Mucosa of stomach (tissue), 1 donor: ENCODE results near the gene WFDC11.
"Not testable (repeated sequence)": the region's sequence is repeated elsewhere in the genome, so short reads cannot be mapped to it uniquely, and the experiment has no call there.

Source experiments
- H3K27me3 ChIP-seq: one replicate; pipeline ENCODE4 v1.7.0; 2013; ENCODE audit warnings: mild to moderate bottlenecking, low read length; ENCODE audit not compliant: control insufficient read depth, insufficient read depth
- H3K36me3 ChIP-seq: one replicate; pipeline ENCODE4 v1.7.0; 2013; ENCODE audit warnings: low read length; ENCODE audit not compliant: control insufficient read depth, insufficient read depth
- H3K4me1 ChIP-seq: one replicate; pipeline ENCODE4 v1.7.0; 2013; ENCODE audit warnings: mild to moderate bottlenecking, low read length; ENCODE audit not compliant: control insufficient read depth, insufficient read depth
- H3K4me3 ChIP-seq: one replicate; pipeline ENCODE4 v1.7.0; 2013; ENCODE audit warnings: low read length
- H3K9ac ChIP-seq: one replicate; pipeline ENCODE4 v1.7.0; 2013; ENCODE audit warnings: mild to moderate bottlenecking, low read length, moderate library complexity
- H3K9me3 ChIP-seq: one replicate; pipeline ENCODE4 v1.7.0; 2013; ENCODE audit warnings: mild to moderate bottlenecking, low read length, moderate library complexity; ENCODE audit not compliant: control insufficient read depth
- donor health status: Pancreatic carcinoma.

Gene WFDC11

GRCh38 chr20:45670139-45670538, at the start of gene WFDC11:
TSS of gene WFDC11 (minus strand) at chr20:45670239. CDS start at chr20:45650600, 19,639 bp downstream.
- no peaks in the 10 kb centered on the region for H3K36me3 ChIP-seq
- H3K9me3 ChIP-seq, result no peaks in the 10 kb centered on the region
- no peak within 1 kb of the TSS for H3K9ac ChIP-seq
- H3K4me1 ChIP-seq, result no peaks in the 10 kb centered on the region
- no peaks in the 10 kb centered on the region for H3K27me3 ChIP-seq
- no peak within 1 kb of the TSS for H3K4me3 ChIP-seq

- H3K4me3 ChIP-seq, H3K9me3 ChIP-seq, H3K4me1 ChIP-seq, H3K27me3 ChIP-seq, H3K36me3 ChIP-seq, H3K9ac ChIP-seq: not testable (repeated sequence)
Observed at GRCh38 chr20:45716141-45716688, 46.2 kb upstream of the WFDC11 start.

- no peak within 1 kb of the TSS for H3K9ac ChIP-seq
- H3K36me3 ChIP-seq, result no peaks in the 10 kb centered on the region
- H3K4me1 ChIP-seq, result peaks cover 5% of the 10 kb centered on the region
- H3K27me3 ChIP-seq, result no peaks in the 10 kb centered on the region
- no peak within 1 kb of the TSS for H3K4me3 ChIP-seq
- no peaks in the 10 kb centered on the region for H3K9me3 ChIP-seq
Observed at GRCh38 chr20:45704969-45705637, 35.1 kb upstream of the WFDC11 start, which contains the start of gene WFDC10B. TSS of gene WFDC10B (minus strand) at chr20:45705019. CDS start at chr20:45685992, 19,027 bp downstream.

GRCh38 chr20:45701873-45702272, 31.8 kb upstream of the WFDC11 start, which contains the start of gene WFDC13:
TSS of gene WFDC13 (plus strand) at chr20:45702038. CDS start at chr20:45702124, 86 bp downstream.
- Histone ChIP-seq H3K36me3 (no peaks in the 10 kb centered on the region), H3K4me1 (peaks cover 5% of the 10 kb centered on the region), H3K9ac (no peak within 1 kb of the TSS), H3K27me3 (no peaks in the 10 kb centered on the region), H3K4me3 (no peak within 1 kb of the TSS), H3K9me3 (no peaks in the 10 kb centered on the region)

GRCh38 chr20:45701104-45701503, 31.1 kb upstream of the WFDC11 start:
- Histone ChIP-seq H3K36me3 (no peaks in the 10 kb centered on the region), H3K9me3 (no peaks in the 10 kb centered on the region), H3K4me3 (no peak overlapping the region), H3K4me1 (peaks cover 5% of the 10 kb centered on the region), H3K27me3 (no peaks in the 10 kb centered on the region), H3K9ac (no peak overlapping the region)

GRCh38 chr20:45695496-45695895, 25.5 kb upstream of the WFDC11 start:
- Histone ChIP-seq H3K4me3 (no peak overlapping the region), H3K4me1 (no peaks in the 10 kb centered on the region), H3K9me3 (no peaks in the 10 kb centered on the region), H3K27me3 (no peaks in the 10 kb centered on the region), H3K36me3 (no peaks in the 10 kb centered on the region), H3K9ac (no peak overlapping the region)

GRCh38 chr20:45693346-45693745, 23.3 kb upstream of the WFDC11 start:
- H3K4me1 ChIP-seq, H3K36me3 ChIP-seq, H3K27me3 ChIP-seq, H3K4me3 ChIP-seq, H3K9me3 ChIP-seq, H3K9ac ChIP-seq: not testable (repeated sequence)

GRCh38 chr20:45685896-45686295, 15.9 kb upstream of the WFDC11 start:
- peaks cover 6% of the 10 kb centered on the region for H3K27me3 ChIP-seq
- no peaks in the 10 kb centered on the region for H3K9me3 ChIP-seq
- no peaks in the 10 kb centered on the region for H3K36me3 ChIP-seq
- no peak overlapping the region for H3K9ac ChIP-seq
- no peak overlapping the region for H3K4me3 ChIP-seq
- H3K4me1 ChIP-seq, result no peaks in the 10 kb centered on the region

- H3K9ac ChIP-seq, result no peak overlapping the region
- H3K4me1 ChIP-seq, result no peaks in the 10 kb centered on the region
- no peaks in the 10 kb centered on the region for H3K9me3 ChIP-seq
- no peaks in the 10 kb centered on the region for H3K27me3 ChIP-seq
- H3K36me3 ChIP-seq, result no peaks in the 10 kb centered on the region
- no peak overlapping the region for H3K4me3 ChIP-seq
Observed at GRCh38 chr20:45679650-45680049, 9.6 kb upstream of the WFDC11 start.

- no peaks in the 10 kb centered on the region for H3K36me3 ChIP-seq
- no peaks in the 10 kb centered on the region for H3K4me1 ChIP-seq
- H3K9me3 ChIP-seq, result no peaks in the 10 kb centered on the region
- no peak overlapping the region for H3K9ac ChIP-seq
- H3K27me3 ChIP-seq, result no peaks in the 10 kb centered on the region
- no peak overlapping the region for H3K4me3 ChIP-seq
Observed at GRCh38 chr20:45672765-45673164, 2.7 kb upstream of the WFDC11 start.

- not testable (repeated sequence) for H3K27me3 ChIP-seq, H3K4me3 ChIP-seq, H3K36me3 ChIP-seq, H3K9me3 ChIP-seq, H3K4me1 ChIP-seq, H3K9ac ChIP-seq
Observed at GRCh38 chr20:45657038-45657437, 13.0 kb downstream of the WFDC11 start.

GRCh38 chr20:45651726-45652125, 18.3 kb downstream of the WFDC11 start:
- not testable (repeated sequence) for H3K9ac ChIP-seq, H3K27me3 ChIP-seq

More at GRCh38 chr20:45651726-45652125, 18.3 kb downstream of the WFDC11 start:
- peaks cover 15% of the 10 kb centered on the region for H3K4me1 ChIP-seq
- not testable (repeated sequence) for H3K4me3 ChIP-seq, H3K36me3 ChIP-seq, H3K9me3 ChIP-seq
